Measurements from ENCODE around the gene FOXE3.
A peak's percentile ranks its signal among the peaks of the same experiment; 100 is the strongest.

FOXE3 gene

DNA sequence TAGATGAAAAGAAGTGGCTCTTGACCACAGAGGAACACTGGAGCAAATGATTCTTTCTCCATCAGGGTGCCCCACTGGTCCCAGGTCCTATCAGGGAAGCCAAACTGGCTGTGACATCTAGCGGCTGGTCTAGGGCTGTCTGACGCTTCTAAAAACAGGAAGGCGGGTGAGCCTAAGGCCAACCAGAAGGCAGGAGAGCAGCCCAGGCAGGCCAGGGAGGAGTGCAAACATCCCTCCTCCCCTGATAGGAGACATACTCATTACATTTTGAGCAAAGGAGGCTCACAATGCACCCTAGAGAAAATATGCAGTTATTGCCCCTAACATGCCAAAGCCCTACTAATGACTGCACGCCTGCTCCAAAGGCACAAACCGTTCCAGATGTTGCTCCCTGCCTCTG is 10.4 kb upstream of the FOXE3 start:
- no peak for DNase-seq (ENCODE audit: low spot score)

DNA sequence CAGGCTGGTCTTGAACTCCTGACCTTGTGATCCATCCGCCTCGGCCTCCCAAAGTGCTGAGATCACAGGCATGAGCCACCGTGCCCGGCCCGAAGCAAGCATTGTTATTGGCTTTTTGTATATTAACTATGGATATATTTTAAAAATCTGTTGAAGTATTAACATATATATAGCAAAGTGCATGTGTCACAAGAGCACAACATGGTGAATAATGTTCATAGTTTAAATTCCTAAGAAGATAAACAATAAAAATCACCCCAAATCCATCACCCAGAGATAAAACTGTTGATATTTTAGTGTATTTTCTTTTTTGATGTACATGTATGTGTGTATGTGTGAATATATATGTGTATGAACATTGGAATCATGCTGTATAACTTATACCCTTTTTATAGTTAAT is 9.1 kb upstream of the FOXE3 start:
- no peak for DNase-seq (ENCODE audit: low spot score)

DNA sequence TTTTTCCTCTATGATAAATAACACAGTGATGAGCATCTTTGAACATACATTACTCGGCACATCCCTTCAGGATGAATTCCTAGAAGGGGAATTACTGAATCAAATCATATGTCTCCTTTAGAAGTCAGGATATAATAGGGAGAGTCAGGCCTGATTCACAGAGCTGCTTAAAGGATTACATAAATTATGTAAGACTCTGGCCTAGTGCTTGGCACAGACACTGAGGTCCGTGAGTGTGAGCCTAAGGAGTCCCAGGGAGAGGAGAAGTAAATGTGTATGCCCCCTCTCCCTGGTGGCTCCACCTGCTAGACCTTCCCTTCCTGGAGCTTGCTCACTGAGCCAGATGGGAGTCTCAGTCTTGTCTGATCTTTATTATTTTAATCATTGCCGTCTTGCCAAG is 8.6 kb upstream of the FOXE3 start:
- no peak for DNase-seq (ENCODE audit: low spot score)

DNA sequence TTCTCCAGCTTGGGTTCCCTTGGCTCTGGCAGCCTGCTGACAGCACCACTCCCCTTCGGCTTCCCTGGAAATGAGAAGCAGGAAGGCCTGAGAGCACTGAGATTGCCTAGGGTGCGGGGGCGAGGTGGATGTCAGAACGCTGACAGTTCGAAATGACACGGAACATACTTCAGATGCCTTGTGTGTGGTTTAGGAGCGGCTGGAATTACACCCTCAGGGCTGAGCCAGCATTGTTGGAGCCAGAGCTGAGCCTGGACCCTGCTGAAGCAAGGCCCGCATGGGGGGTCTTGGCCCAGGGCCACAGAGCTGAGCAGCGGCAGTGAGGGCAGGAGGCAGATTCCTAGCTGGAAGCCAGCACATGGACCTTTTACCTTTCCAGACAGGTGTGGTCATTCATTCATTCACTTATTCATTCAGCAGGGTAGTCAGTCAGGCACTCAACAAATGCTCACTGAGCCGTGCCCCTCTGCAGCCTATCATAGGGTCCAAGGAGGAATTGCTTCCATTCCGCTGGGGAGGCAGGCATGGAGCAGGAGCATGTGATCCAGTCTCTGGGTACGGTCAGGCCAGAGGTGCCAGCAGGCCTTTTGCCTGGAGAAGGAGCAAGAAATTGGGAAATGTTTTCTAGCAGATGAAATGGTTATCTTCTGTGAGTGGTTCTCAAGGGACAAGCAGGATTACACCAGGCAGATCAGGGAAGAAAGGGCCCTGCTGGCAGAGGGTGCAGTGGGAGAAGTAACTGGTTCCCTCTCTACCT is 6.6 kb upstream of the FOXE3 start:
- no peak for DNase-seq (ENCODE audit: low spot score)

DNA sequence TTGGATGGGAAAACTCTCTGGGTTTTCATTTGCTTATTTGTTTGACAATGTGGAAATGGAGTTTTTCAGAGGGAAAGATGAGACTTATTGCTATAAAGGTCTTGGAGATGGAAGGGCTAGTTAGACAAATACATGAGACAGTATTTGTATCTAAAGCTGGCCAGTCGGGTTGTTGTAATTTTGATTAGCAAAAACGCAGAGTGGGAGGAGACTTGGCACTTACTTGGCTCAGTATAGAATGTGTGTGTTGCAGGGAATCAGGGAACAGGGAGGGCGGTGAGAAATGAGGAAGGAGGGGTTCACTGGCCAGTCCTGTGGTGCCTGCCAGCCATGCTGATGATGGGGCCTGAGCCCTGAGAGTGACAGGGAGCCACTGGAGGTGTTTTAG is 6.0 kb upstream of the FOXE3 start:
- no peak for DNase-seq (ENCODE audit: low spot score)

DNA sequence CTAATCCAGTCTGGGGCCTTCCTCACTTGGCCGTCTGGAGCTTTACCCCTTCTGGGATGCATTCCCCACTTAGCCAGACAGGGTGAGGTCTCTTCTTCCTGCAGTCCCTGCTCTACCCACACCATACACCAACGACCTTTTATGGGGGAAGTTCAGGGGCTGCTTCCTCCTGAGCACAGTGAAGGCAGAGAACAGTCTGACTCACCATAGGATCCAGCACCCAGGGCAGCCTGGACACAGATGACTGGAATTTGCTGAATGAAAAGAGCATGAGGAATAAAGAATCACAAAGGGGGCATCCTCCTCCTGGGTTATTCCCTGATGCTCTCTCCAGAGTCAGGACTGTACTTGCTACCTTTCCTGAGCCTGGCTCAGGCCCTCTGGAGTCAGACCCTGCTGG is 4.6 kb upstream of the FOXE3 start:
- DNase-seq (ENCODE audit: low spot score), result no peak

DNA sequence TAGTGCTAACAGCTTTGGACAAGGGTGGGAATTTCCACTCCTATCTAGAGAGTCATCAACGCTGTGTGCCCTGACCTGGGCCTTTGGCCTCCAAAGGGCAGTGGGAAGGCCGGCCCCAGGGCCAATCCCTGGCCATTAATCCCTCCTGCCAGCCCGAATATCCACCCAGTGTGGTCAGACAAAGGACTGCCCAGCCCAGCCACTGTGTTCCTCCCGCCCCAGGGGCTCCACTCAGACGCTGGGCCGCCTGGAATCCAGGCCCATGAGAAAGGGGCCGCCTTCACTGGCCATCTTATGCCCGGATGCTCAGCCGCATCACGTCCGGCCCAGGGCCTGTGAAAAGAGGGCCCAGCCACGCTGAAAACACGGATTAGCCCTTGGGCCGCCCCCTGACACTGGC is 3.6 kb upstream of the FOXE3 start:
- no peak for DNase-seq (ENCODE audit: low spot score)

DNA sequence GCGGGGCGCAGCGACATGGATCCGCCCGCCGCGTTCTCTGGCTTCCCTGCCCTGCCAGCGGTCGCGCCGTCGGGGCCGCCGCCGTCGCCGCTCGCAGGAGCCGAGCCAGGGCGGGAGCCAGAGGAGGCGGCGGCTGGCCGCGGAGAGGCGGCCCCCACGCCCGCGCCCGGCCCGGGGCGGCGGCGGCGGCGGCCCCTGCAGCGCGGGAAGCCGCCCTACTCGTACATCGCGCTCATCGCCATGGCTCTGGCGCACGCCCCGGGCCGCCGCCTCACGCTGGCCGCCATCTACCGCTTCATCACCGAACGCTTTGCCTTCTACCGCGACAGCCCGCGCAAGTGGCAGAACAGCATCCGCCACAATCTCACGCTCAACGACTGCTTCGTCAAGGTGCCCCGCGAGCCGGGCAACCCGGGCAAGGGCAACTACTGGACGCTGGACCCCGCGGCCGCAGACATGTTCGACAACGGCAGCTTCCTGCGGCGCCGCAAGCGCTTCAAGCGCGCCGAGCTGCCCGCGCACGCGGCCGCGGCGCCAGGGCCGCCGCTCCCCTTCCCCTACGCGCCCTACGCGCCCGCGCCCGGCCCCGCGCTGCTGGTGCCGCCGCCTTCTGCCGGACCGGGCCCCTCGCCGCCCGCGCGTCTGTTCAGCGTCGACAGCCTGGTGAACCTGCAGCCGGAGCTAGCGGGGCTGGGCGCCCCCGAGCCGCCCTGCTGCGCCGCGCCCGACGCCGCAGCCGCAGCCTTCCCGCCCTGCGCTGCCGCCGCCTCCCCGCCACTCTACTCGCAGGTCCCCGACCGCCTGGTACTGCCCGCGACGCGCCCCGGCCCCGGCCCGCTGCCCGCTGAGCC is 459 bp downstream of the FOXE3 start:
- DNase-seq (ENCODE audit: low spot score), result no peak

DNA sequence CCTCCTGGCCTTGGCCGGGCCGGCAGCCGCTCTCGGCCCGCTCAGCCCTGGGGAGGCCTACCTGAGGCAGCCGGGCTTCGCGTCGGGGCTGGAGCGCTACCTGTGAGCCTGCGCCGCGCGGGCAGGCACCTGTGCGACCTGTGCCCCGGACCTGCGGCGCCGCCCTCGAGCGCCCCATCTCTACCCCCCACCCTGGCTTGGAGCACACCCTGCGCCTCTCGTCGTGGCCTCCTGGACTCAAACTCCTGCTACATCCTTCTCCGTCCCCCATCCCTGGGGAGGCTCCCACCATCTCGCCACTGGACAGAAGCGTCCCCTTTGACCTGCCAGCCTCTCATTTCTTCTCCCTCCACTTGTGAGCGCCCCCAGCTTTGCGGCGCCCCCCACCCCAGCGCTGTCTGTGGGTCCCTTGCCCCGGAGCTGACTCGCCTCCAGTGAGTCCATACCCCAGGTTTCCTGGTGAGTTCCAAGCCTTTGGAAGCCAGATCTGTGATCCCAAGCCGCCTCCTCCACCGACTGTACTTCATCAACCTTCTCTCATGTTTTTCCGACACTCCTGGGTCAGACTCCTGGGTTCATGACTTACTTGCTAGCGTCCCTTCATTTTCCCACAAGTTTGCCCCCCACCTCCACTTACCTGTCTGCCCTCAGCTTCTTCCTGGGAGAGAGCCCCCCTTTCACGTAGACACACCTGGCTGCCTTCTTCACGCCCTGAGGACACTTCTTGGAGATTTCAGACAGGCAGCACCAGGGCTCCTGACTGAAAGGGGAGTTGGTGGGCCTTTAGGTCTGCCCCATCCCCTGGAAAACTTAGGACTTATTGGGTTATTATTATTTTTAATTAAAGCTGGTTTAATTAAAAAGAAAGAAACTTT is 1.3 kb downstream of the FOXE3 start:
- no peak for DNase-seq (ENCODE audit: low spot score)

DNA sequence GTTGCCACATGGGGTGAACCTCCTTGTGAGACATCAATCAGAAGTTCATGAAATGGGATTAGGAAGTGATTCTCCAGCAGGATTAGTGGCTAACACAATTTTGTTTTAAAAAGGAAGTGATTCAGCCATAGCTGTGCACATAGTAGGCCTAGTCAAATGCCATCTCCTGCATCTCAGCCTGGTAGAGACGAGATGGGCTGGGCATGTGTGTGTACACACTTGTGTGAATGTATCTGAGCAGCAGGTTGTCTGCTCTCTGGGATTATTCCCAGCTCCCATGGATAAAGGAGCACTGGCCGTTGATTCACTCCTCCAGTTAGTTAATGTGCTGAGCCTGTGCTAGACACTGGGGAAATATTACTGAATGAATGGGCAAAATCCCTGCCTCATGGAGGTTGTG is 2.0 kb downstream of the FOXE3 start:
- DNase-seq (ENCODE audit: low spot score), result no peak

DNA sequence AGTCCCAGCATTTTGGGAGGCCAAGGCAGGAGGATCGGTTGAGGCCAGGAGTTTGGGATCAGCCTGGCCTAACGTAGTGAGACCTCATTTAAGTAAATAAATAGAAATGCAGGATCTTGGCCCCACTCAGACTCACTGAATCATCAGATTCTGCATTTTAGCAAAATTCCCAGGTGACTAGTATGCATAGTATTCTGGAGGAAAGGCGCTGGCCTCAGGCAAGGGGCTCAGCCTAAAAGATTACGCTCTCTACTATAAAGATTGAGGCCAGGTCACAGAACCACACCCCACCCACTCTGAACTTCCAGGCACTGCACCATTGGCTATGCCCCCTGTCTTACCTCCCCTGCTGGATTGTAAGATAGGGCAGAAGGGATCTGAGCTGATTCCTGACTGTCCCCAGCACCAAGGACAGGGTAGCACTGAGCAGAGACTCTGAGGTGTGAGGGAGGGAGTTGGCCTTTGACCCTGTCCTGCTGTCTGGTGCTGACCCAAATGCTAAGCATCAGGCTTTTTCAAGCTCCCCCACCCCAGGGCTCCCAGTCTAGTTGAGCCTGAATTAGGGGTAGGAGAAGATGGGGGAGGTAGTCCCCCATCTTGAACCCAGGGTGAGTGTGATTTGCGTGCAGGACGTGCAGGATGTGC is 2.7 kb downstream of the FOXE3 start:
- no peak for DNase-seq (ENCODE audit: low spot score)

DNA sequence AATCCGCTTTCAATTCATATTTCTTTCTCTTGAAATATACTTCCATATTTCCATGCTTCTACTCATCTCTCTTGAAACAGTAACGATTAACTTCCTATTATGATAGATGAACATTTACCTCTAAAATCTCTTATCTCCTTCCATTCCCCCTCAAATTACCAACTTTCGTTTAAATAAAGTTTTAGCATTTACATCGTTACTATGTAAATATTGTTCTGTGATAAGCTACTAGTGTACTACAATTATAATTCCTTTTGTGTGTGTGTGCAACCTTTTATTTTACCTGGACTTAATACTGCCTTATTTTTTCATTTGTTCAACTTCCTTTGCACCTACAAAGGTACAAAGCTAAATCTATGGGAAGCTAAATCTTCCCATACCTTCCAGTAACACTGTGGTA is 4.5 kb downstream of the FOXE3 start:
- DNase-seq (ENCODE audit: low spot score), result no peak

DNA sequence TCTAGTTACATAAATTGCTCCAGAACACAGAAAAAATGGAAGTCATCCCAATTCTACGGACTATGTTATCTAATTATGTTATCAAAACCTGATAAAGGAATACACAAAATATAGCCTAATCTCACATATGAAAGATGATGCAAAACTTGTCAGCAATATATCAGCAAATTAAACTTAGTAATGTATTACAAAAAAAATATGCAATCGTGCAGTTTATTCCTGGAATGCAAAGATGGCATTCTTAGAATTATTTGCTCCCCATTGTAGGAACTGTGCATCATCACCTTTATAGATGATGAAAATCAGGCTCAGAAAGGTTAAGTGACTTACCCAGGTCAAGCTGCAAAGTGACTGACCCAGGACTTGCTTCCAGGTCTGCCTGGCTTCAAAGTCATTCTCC is 7.8 kb downstream of the FOXE3 start:
- DNase-seq (ENCODE audit: low spot score), result no peak

DNA sequence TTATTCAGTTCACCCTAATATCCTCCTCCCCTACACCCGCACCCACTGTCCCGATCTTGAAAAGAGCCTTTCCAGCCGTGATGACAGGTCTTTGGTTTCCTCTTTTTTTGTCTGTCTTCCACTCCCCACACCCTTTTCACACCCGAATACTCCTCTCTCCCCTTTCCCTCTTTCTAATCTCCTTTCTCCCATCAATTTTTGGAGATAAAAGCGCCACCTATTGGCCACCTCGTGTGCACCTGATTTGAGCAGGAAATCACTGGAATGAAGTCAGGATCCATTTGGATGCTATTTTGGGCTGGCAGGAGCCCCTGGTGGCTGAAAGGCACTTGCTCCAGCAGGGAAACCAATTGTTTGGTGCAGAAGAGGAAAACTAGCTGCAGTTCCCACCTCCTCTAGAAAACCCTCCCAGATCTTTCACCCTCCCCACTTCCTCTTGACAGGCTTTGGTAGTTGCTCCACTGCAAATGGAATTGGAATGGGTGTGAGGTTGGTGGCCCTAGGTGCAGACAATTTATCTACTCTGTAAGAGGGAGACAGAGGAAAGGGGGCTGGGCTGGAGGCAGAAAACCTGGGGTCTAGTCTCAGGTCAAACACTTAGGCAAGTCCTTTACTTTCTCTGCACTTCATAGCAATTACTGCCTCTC is 8.4 kb downstream of the FOXE3 start:
- no peak for DNase-seq (ENCODE audit: low spot score)

DNA sequence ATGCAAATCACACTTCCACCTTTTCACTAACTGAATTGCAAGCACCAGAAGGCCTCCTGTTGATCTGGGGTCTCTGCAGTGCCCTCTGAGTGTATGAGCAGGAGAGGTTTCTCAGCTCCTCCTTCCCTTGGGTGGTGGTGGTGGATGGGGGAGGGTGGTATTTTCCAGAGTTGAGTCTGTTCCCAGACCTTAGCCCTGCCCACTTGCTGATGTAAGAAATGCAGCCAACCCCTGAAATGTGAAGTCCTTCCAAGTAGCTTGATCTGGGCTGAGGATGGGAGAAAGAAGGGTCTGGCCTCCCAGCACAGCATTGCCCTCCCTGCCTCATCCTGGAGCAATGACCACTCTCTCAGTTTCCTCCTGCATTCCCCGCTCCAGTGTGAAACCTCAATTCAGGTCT is 15.4 kb downstream of the FOXE3 start:
- no peak for DNase-seq (ENCODE audit: low spot score)

DNA sequence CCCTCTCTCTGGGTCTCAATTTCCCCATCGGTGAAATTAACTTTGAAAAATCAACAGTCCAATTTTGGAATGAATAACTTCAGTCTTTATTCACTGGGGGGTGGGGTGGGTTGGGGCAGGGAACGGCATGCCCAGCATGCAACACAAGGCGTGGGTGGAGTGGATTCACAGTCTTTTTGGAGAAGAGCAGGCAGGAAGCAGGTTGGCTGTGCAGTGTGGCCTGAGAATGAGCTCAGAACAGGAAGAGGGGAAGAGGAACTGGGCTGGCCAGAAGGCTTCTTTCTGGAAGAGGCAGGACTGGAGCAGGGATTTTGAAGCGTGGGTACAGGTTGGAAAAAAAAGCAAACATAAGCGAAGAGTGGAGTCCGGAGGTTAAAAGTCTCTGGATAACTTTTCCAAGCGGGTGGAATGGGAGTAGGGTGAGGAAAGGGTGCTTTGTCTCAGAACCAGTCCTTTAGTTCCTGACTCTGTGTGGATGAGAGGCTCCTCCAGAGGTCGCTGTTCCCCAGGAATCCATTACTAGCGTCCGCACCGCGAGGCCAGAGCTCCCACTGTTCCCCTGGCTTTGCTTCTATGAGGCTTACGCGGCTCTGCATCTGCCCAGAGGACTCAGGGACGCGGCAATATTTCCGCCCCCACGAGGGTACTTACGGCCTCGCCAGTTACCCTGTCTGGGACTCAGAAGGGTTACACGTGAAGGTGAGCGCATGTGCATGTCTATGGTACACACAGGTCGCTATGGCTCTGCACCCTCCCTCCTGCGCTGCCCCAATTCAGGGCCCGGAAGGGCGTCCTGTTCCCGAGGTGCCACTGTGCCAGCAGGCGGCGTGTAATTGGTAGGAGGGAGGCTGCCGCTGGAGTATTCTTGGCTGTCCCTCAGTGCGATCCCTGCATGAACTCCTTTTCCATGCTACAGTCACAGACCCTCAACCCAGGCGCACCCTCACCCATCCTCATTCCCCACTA is 16.3 kb downstream of the FOXE3 start:
- DNase-seq (ENCODE audit: low spot score), result peak; percentile 84

DNA sequence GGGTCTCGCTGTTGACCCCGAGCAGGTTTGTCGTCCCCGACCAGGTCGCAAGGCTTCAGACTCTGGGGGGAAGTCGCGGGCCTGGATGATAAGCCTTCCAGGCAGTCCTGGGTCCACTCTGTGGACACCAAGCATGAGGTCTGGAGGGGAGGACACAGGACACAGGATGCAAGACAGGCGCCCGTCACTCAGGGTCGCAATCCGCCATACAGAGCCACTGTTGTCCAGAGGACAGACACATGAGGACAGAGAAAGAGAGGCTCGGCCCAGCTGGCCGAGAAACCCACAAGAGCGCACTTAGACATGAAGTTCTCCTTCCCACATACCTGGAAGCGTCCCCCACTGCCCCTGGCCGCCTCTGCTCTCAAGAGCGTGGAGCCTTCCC is 16.9 kb downstream of the FOXE3 start:
- DNase-seq (ENCODE audit: low spot score), result no peak

DNA sequence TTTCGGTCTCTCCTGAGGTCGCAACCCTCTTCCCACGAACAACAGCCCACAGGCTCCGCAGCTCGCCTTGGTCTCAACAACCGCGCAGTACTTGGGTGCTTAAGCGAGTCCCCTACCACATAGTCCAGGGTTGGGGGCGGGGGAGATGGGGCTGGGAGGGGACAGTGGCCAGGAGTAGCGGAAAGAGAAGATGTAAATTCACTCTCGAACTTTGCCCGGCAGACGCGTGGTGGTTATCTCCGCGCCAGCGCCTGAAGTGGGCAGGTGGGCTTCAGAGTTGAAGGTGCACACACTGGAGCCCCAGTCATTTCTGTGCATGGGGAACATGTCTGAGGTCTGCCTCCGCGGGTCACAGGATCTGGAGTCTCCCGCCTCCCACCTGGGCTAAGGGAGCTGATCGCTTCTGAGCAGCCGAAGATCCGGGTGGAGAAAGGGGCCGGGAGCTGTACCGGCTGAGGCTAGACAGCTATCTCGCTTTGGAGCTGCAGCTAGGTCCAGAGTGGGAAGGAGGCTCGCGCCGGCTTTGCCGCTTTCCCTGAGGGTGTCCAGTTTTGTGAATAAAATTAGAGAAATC is 17.5 kb downstream of the FOXE3 start:
- DNase-seq (ENCODE audit: low spot score), result peak; percentile 52

DNA sequence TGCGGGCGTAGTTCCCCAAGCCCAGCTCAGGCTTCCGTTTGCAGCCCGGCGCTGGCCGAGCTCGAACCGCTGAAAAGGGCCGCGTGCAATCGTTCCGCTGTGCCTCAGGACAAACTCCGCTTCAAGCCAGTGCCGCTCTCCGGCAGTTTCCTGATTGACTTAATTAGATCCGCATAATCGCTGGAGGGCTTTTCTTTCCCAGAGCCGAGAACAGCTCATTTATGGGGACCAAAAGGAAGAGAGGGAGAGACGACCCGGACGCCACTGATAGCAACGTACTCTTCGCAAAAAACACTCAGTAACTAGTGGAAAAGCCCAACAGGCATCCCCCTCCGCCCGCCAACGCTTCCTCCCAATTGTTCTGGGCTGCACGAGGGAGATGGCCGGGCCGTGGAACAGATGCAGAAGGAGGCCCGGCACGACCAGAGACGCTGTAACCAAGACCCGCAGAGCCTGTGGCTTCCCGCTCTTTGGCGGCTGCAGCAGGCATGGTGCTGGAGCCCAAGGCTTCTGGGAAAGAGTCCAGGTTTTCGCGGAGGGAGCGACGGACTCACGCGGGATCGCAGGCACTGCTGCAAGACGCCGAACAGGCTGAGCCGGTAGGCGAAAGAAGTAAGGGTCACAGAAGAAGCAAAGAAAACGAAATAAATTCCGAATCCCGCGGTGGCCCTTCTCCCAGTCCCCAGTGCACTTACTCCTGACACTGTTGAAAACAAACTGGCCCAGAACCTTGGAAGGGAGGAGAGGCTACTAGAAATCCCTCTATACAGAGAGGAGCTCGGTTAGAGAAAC is 18.2 kb downstream of the FOXE3 start:
- DNase-seq (ENCODE audit: low spot score), result no peak
